NCI-H526 treated with DMSO at 0.1 percent for 48 hours (cell line): ENCODE measurements around the gene RPUSD3.

ENCODE experiments used
- DNase-seq: peaks from one replicate; lab custom pipeline; 2025; lab: John Stamatoyannopoulos, UW

Gene RPUSD3

DNA sequence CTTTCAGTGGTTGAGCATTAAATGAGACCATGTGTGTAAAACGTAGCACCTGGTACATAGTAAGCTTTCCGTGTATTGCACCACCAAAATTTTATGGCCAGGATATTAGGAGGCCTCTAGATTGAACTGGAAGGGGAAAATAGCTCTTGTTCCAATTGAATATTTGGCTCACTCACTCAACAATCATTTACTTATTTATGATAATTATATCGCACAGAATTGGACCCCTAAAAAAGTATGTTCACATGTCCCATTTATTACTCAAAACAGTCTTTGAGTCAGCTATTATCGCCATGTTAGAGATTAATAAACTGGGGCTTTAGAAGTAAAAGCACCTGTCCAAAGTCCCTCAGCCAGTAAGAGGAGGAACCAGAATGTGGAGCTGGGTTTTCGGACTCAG is 38.8 kb downstream of the RPUSD3 start:
- no peak for DNase-seq

DNA sequence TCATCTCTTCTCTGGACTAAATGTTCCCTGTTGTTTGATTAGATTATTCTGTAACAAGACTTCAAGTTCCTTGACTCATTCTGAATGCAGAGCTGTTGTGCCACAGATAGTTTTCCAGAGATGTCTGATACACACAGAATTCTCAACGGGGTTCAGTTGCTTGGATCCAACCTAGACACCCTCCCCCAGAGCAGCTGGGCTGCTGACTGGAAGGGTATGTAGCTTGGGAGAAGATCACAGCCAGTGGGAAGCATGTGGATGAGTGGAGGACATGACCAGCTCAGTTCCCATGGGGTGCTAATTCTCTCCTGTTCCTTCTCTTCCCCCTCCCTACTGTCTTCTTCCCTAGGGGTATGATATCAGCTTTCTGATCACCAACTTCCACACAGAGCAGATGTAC is 40.3 kb downstream of the RPUSD3 start:
- DNase-seq = no peak

DNA sequence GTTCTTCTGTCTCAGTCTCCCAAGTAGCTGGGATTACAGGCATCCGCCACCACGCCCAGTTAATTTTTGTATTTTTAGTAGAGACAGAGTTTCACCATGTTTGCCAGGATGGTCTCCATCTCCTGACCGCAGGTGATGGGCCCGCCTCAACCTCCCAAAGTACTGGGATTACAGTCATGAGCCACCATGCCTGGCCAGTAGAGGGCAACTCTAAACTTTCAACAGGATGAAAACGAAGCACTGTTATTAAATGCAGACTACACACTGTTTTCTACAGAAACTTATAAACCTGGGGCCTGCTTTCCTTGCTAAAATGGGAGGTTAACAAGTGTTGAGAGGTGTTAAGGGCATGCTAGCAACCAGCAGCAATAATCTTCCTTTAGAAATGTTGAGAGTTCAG is 43.3 kb downstream of the RPUSD3 start:
- no peak for DNase-seq

DNA sequence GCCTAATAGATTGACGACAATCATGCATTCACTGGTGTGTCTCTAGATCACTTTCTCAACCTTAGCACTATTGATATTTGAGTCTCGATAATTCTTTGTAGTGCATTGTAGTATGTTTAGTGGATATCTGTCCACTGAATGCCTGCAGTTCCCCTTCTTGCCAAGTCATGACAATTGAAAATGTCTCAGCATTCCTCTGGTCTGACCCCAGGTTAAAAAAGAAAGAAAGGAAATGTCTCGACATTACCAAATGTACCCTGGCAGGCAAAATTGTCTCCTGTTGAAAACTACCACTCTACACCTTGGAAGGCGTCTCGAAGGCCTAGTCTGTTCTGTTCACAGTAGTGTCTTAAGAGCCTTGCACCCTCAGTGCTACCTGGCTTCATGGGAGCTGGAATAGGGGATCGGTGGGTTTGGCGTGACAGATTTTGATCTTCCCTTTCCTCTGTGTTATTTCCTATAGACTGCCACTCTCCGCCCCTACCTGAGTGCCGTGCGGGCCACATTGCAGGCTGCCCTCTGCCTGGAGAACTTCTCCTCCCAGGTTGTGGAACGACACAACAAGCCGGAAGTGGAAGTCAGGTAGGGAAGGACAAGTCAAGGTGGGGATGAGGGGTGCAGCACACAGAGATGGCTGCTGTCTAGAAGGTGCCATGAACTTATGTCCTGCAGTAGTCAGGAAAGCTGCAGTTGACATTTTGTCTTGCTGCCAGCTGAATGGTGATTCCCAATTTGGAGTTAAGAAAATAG is 46.4 kb downstream of the RPUSD3 start:
- no peak for DNase-seq

DNA sequence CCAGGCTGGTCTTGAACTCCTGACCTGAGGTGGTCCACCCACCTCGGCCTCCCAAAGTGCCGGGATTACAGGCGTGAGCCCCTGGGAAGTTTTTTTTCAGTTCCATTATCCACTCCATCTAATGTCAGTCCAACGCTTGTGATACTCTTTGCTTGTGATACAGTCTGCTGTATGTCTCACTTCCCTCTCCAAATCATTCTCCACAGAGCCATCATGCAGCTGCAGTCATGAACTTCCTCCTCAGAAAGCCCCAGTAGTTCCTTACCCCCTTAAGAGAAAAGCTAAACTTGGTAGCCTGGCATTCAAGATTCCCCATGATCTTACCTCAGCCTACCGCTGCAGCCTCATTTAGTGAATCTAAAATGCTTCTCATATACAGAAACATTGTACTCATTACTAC is 48.6 kb downstream of the RPUSD3 start:
- no peak for DNase-seq

DNA sequence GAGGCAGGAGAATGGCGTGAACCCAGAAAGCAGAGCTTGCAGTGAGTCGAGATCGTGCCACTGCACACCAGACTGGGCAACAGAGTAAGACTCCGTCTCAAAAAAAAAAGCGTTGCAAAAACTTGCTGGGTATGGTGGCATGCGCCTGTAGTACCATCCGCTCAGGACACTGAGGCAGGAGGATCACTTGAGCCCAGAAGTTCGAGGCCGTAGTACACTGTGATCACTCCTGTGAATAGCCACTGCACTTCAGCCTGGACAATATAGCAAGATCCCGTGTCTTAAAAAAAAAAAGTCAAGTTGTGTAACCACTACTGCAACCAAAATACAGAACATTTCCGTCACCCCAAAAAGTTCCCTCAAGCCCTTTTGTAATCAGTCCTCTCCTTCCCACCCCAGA is 49.4 kb downstream of the RPUSD3 start:
- no peak for DNase-seq

DNA sequence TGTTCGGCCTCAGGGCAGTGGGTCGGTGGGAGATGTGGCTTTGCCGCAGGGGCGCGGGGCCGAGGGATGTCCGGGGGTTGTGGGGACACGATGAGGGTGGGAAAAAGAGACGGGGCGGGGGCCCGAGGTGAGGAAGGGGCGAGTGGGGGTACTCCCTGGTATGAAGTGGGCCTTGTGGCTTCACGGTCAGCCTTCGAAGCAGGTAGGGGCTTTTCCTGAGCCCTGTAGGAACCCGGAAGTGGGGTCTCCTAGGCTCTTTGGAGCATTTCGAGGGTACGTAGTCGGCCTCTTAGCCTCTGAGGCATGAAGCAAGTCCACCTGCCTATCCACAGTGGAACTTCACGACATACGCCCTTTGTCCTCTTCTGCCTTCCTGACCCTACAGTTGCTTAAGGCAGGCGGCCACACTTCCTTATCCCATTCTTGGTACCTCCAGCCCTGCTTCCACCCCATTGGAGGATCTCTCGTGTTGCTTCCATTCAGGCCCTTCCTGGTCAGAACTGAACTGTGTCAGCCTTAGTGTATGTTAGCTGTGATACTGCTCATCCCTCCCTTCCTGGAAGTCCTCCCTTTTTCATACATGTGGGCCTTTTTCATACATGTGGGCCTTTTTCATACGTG is 50.5 kb downstream of the RPUSD3 start:
- DNase-seq = no peak

DNA sequence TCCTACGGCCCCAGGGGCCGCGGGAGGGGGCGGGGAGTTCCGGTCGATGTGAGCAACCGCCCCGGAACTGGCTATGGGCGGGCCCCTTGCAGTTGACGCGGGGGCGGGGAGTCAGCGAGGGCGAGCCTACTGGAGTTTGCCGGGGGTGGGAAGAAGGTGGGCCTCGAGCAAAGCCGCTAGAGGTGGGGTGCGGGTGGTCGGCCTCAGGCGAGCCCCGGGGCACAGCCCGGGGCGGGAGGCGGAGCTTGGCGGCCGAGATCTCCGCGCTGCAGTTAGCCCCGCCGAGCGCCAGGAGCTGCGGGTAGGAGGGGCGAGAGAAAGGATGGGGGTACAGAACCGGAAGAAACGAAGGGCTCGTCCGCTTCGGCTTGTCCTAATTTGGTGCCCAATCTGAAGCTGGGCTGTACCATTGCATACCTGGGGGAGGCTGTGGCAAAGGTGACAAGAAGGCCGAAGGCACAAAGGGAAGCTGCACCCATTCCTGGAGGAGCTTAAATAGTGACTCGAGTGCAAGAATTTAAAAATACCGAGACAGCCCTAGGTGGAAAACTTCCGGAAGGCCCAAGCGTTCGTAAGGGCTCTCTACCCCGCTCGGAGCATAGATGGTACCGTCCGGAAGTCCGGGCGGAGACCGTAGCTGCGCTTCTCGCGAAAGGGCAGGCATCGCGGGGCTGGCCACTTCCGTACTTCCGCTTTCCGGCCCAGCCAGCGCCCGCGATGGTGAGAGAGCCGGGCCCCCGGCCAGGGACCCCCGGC is 51.2 kb downstream of the RPUSD3 start, which contains the start of the genes ARPC4 and TADA3:
Gene ARPC4, plus strand, starts transcription at position 678 of the 756 bp plus-strand sequence. Its CDS starts 40 bp downstream, at position 718.
Gene TADA3, minus strand, starts transcription at position 69 of the 756 bp plus-strand sequence. CDS start 1,007 bp downstream, outside the sequence.
- peak; percentile 96 for DNase-seq

DNA sequence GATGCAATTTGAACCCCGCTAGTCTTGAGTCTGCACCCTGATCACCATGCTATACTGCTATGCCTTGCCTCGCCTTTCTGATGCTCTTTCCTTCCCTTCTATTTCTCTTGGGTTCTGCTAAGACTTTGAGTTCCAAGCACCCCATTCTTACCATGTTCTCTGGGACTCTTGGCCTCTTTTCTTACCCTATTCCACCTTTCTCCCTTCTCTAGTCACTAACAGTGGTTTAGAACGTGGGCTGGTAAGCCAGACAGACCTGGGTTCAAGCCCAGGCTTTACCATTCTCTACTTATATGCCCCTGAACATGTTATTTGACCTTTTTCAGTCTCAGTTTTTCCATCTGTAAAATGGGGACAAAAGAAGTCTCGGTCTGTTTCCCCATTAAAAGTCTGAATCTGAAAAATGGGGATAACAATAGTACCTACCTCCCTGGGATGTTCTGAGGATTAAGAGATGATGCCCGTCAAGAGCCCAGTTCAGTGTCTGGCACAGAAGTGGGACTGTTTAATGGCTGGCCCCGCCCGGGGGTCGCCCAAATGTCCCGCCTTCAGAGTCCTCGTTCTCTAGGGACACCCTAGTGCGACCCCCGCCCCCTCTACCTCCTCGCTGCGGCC is 51.9 kb downstream of the RPUSD3 start:
- no peak for DNase-seq

DNA sequence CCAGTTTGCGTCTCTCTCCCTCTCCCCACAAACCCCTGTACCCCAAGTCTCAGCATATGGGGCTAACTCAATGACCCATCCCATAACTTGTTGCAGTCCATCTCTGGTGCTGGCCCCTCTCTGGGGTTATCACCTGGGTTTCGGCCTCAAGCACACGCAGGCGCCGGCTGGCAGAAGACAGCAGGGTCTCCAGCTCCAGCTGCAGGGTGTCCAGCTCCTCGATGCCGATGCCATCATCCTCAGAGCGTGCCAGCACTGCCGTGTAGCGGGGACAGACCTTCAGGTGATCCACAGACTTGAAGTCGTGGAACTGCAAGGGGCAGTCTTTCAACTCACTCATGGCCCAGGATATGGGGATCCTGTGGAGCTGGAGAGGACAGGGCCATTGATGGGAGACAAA is 52.7 kb downstream of the RPUSD3 start:
- DNase-seq = no peak
